Stimulated activated effector memory CD8-positive, alpha-beta T cell treated with anti-CD3 and anti-CD28 coated beads, Interleukin-12 subunit alpha, Interleukin-12 subunit beta, amount 100 ng/mL, for 72 hours (primary cell): ENCODE measurements around the gene SLC9A9.
"Not testable (repeated sequence)": the region's sequence is repeated elsewhere in the genome, so short reads cannot be mapped to it uniquely, and the experiment has no call there.

Source experiments
- ATAC-seq: fragments of 150-1000 bp; cut with Tn5 transposase; 2 replicates; pipeline ENCODE4 v1.10.0; 2021
- DNase-seq, 2 donors: peaks; one replicate each; pipeline ENCODE4 v3.0.0; 2021 to 2022; ENCODE audit warnings: low spot score in 2 of 2
- H3K27ac Mint-ChIP-seq: one replicate; pipeline ENCODE4 v1.8.0; 2022; ENCODE audit warnings: mild to moderate bottlenecking, mixed read lengths
- H3K36me3 Mint-ChIP-seq: one replicate; pipeline ENCODE4 v1.8.0; 2022; ENCODE audit warnings: mild to moderate bottlenecking, mixed read lengths
- H3K4me1 Mint-ChIP-seq: one replicate; pipeline ENCODE4 v1.8.0; 2022; ENCODE audit warnings: mixed read lengths
- H3K4me3 Mint-ChIP-seq: one replicate; pipeline ENCODE4 v1.8.0; 2022; ENCODE audit warnings: mild to moderate bottlenecking, mixed read lengths
- H3K9me3 Mint-ChIP-seq: one replicate; pipeline ENCODE4 v1.8.0; 2022; ENCODE audit warnings: mixed read lengths

Gene SLC9A9

DNA sequence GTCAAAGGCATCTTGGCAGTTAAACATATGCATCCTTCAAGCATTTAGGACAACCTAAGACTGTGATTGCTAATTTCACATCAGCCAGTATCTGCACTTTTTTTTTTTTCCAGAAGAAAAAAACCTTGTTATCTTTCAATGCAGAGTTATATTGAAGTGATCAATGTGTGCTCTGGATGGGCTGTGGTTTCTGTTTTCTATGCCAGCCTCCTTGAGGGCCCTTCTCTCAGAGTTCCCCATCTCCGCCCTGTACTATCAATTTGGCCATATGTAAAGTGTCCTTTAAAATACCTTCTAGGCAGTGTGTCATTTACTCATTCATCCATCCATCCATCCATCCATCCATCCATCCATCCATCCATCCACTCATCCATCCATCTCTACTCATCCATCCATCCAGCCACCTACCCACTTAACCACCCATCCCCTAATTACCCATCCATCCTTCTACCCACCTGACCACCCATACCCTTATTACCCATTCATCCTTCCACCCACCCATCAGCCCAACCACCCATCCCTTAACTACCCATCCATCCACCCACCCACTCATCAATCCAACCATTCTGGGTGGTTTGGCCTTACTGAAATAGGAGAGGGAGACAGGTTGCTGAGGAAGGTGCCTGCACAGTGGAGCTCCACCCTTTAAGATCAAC, 406.6 kb downstream of the SLC9A9 start:
- Mint-ChIP-seq H3K4me1 (peaks cover 19% of the 10 kb centered on the region), H3K9me3 (no peaks in the 10 kb centered on the region), H3K27ac (no peak overlapping the region), H3K36me3 (no peaks in the 10 kb centered on the region), H3K4me3 (no peak overlapping the region)
- no peak for ATAC-seq
- DNase-seq = no peak

DNA sequence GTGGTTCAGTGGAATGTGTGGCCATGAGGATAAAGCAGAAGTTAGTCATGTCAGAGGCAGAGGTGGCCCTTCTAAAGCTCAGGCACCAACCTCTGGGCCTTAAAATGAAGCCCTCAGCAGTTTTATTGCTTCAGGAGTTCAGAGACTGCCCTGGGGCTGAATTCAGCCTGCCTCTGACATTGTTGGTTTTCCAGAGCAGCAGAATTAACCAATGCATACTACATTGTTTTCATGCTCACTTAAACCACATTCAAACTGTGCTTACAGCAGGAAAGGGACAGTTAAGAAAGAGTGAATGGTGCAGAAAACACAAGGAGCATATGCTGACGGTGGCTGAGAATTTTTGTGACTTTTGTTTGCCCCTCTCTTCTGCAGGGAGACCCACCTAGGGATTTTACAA, 408.5 kb downstream of the SLC9A9 start:
- no peaks in the 10 kb centered on the region for H3K9me3 Mint-ChIP-seq
- H3K27ac Mint-ChIP-seq = no peak overlapping the region
- DNase-seq (no peak), ATAC-seq (no peak)
- peaks cover 16% of the 10 kb centered on the region for H3K4me1 Mint-ChIP-seq
- no peak overlapping the region for H3K4me3 Mint-ChIP-seq
- H3K36me3 Mint-ChIP-seq = no peaks in the 10 kb centered on the region

DNA sequence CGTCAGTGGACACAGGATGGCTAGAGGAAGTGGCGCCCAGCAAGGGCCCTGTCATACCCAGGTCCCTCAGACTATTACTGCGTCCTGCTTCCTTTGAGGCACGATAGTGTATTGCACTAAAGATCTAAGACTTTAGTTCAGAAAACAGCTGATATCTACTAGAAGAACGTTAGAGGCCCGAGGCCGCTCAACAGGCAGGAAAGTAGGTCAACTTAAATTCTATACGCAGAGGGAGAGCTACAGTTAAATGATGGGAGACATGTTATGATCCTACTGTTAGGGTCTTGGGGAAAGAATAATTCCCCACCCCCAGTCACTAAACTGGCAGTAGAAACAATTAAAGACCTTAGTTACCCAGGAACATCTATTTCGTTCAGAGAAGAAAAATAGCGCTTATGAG, 410.9 kb downstream of the SLC9A9 start:
- no peaks in the 10 kb centered on the region for H3K36me3 Mint-ChIP-seq

DNA sequence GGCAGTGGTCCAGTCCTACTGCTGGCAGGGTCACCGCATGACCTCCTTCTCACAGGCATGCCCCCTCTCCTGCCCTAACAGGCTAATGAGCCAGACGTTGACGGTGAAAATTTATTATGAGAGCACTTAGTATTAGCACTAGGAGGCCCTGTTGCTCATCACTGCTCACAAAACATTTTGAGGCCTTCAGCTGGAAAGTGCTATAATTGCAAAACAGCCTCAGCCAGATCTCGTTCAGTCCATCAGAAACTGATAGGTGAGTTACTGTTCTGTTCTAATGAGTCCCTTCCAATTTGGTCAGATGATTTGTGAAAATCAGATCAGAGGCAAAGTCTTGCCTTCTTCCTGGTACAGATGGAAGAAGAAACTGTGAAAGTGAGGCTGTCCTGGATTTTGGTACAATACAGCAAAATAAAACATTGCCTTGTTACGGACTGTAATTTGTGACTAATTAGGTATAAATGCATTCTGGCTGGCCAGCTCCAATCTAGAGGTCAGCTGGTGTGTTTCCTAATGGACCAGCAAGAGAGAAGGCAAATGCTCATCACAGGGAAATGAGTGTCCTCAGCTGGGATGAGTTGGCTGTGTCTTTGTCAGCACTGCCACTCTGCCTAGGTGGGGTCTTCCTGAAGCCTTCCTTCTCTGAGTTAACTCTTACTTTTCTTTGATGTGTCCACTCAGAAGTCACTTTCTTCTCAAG, 411.9 kb downstream of the SLC9A9 start:
- ATAC-seq = no peak
- no peak for DNase-seq
- Mint-ChIP-seq H3K36me3 (no peaks in the 10 kb centered on the region), H3K27ac (no peak overlapping the region), H3K4me3 (no peak overlapping the region), H3K9me3 (no peaks in the 10 kb centered on the region), H3K4me1 (no peaks in the 10 kb centered on the region)

More for the DNA sequence above, 410.9 kb downstream of the SLC9A9 start:
- no peak for DNase-seq
- H3K9me3 Mint-ChIP-seq = no peaks in the 10 kb centered on the region
- no peak overlapping the region for H3K4me3 Mint-ChIP-seq
- H3K27ac Mint-ChIP-seq = no peak overlapping the region
- no peaks in the 10 kb centered on the region for H3K4me1 Mint-ChIP-seq
- ATAC-seq = no peak

DNA sequence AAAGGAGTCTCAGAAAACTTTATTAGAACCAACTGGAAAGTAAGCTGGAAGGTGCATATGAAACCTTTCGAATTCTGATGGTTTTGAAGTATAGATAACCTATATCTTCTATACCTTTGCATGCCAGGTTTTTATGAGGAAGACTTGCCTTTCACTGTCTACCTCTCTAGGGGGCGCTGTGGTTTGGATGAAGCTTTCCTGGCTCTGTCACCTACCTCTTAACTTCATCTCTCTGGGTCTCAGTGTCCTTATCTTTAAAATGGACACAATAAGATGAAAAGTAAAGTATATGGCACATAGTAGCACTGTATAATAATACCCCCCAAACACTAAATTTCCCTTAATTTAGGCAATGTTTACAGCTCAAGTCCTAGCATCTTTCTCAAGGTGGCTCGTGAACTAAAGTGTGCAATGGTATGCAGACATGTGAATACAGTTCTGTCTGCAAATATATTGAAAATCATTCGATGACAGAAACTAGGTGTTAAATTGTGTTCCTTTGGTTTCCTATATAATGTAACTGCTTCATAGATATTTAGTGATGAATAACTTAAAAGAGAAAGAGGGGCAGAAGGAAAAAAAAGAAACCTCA, 414.4 kb downstream of the SLC9A9 start:
- Mint-ChIP-seq H3K4me1 (no peaks in the 10 kb centered on the region), H3K27ac (no peak overlapping the region), H3K9me3 (no peaks in the 10 kb centered on the region), H3K4me3 (no peak overlapping the region), H3K36me3 (no peaks in the 10 kb centered on the region)
- DNase-seq (peak in 1 of 2 donors; percentile 49), ATAC-seq (no peak)

DNA sequence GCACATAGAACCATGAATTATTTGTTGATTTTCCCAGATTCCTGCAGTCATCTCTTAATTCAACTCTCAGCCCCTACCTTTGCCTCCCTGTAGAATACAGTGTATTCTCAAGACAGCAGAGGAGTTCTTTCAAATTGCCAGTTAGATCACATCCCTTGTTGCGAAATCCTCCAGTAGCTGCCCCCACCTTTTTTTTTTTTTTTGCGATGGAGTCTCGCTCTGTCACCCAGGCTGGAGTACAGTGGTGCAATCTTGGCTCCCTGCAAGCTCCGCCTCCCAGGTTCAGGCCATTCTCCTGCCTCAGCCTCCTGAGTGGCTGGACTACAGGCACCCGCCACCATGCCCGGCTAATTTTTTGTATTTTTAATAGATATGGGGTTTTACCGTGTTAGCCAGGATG, 417.0 kb downstream of the SLC9A9 start:
- H3K36me3 Mint-ChIP-seq, H3K4me1 Mint-ChIP-seq, H3K27ac Mint-ChIP-seq, H3K9me3 Mint-ChIP-seq, H3K4me3 Mint-ChIP-seq, ATAC-seq: not testable (repeated sequence)
- DNase-seq = peak in 1 of 2 donors; percentile 33

DNA sequence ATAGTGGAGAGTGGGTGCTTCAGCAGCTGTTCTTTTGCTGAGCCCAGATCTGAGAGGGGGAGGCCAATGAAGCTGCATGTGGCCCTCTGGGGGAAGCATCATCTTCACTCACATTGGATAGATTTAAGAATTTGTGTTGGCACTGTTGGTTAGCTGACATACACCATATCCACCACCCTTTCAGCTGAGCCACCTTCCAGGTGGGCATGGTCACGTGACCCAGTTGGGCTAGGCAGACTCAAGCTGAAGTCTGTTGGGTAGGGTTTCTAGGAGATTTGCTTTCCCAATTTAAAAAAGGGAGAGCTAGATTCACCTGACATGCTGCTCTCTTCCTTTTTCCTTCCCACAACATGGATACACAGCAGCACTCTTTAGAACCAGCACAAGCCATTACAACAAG, 417.7 kb downstream of the SLC9A9 start:
- no peak overlapping the region for H3K4me3 Mint-ChIP-seq
- H3K36me3 Mint-ChIP-seq = no peaks in the 10 kb centered on the region
- DNase-seq (peak in 1 of 2 donors; percentile 40), ATAC-seq (no peak)
- H3K27ac Mint-ChIP-seq = no peak overlapping the region
- H3K4me1 Mint-ChIP-seq = no peaks in the 10 kb centered on the region
- H3K9me3 Mint-ChIP-seq = no peaks in the 10 kb centered on the region

DNA sequence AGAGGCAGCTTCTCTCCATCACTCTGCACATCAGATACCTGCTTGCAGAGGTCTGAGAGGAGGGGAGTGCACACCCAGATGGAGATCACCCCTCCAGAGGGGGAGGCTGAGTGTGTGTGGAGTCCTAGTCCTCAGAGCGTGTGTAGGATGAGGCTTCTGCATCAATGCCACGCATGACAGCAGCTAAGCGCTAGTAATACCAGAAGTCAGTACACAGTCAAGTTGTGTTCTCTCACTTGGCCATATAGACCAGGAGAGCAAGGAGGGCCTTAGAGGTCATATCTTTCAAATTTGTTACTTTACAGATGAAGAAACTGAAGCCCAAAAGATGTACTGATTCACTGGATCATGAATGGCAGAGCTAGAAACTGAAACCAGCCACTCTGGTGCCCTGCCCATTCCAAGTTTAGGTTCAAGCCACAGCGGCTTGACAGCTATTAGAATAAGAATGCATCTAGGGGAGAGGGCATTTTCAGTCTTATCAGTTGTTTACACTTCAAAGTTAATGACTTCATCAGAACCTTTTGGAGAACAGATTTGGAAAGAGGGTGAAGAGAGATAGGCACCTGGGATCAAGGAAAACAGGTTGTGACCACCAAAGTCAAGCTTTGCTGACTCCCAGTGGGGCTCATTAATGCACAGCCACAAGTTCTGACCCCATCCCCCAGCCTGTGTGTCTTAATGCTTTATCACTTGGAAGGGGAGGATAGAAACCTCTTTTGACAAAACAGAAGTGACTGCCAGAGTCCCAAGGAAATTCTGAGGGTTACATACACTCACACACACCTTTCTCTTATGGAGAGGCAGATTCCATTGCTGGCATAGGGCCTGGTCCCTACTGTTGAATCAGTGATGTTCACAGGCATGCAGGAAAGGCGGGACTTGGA, 418.4 kb downstream of the SLC9A9 start:
- peak; percentile 51 for ATAC-seq
- Mint-ChIP-seq H3K9me3 (no peaks in the 10 kb centered on the region), H3K4me1 (no peaks in the 10 kb centered on the region), H3K27ac (no peak overlapping the region), H3K4me3 (no peak overlapping the region), H3K36me3 (no peaks in the 10 kb centered on the region)
- DNase-seq = peak in 1 of 2 donors; percentile 33

DNA sequence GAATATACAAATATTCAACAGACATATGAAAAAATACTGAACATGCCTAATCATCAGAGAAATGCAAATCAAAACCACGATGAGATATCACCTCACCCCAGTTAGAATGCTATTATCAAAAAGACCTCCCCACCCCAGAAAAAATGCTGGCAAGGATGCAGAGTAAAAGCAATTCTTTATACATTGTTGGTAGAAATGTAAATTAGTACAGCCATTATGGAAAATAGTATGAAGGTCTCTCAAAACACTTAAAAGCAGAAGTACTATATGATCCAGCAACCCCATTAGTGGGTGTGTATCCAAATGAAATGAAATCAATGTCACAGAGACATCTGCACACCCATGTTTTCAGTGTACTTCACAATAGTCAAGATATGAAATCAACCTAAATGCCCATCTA, 420.0 kb downstream of the SLC9A9 start:
- Mint-ChIP-seq H3K27ac (no peak overlapping the region), H3K4me1 (no peaks in the 10 kb centered on the region), H3K4me3 (no peak overlapping the region), H3K36me3 (no peaks in the 10 kb centered on the region), H3K9me3 (no peaks in the 10 kb centered on the region)
- ATAC-seq (no peak), DNase-seq (no peak)

DNA sequence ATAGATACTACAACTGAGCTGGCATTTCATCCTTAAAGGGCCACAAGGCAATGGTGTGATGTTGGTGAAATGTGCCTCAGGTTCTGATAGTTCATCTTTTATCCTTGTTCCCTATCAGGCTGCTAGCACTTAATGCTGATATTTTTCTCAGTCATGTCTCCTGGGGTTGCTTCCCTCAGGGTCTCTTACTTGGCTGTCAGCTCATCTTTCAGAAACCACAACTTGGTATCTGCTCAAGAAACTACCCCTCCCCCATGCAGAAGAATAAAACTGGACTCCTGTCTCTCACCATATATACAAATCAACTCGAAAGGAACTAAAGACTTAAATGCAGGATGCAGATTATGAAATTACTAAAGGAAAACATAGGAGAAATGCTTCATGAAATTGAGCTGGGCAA, 420.6 kb downstream of the SLC9A9 start:
- Mint-ChIP-seq H3K27ac (no peak overlapping the region), H3K4me1 (no peaks in the 10 kb centered on the region), H3K4me3 (no peak overlapping the region), H3K36me3 (no peaks in the 10 kb centered on the region), H3K9me3 (peaks cover 2% of the 10 kb centered on the region)
- DNase-seq (no peak), ATAC-seq (no peak)

DNA sequence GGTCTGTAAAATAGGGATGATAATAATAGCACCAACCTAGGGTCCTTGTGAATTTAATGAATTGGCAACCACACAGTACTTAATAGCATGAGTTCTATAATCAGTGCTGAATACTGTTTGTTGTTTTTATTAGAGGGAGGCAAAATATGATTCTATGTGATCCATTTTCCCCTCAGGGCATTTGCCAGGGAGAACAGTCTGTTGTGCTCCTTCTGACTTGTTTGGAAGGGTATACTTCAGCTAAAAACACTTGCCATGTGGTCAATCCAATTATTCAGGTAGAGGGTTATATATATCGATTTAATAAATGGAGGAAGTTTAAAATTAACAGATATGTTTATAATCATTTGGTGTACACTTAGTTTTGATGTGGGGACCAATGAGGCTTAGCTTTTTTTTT, 423.4 kb downstream of the SLC9A9 start:
- no peak for ATAC-seq
- Mint-ChIP-seq H3K4me1 (no peaks in the 10 kb centered on the region), H3K9me3 (peaks cover 3% of the 10 kb centered on the region), H3K36me3 (no peaks in the 10 kb centered on the region), H3K4me3 (no peak overlapping the region), H3K27ac (no peak overlapping the region)
- no peak for DNase-seq

DNA sequence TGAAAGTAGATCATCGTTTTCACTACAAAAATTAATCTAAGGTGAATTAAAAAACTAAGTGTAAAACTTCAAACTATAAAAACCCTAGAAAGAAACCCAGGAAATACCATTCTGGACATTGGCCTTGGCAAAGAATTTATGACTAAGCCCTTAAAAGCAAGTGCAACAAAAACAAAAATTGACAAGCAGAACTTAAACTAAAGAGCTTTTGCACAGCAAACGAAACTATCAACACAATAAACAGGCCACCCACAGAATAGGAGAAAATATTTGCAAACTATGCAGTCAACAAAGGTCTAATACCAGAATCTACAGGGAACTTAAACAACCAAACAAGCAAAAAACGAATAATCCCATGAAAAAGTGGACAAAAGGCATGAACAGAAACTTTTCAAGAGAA, 426.7 kb downstream of the SLC9A9 start:
- Mint-ChIP-seq H3K4me1 (no peaks in the 10 kb centered on the region), H3K36me3 (no peaks in the 10 kb centered on the region), H3K9me3 (peaks cover 3% of the 10 kb centered on the region), H3K4me3 (no peak overlapping the region), H3K27ac (no peak overlapping the region)
- no peak for ATAC-seq
- DNase-seq = no peak

DNA sequence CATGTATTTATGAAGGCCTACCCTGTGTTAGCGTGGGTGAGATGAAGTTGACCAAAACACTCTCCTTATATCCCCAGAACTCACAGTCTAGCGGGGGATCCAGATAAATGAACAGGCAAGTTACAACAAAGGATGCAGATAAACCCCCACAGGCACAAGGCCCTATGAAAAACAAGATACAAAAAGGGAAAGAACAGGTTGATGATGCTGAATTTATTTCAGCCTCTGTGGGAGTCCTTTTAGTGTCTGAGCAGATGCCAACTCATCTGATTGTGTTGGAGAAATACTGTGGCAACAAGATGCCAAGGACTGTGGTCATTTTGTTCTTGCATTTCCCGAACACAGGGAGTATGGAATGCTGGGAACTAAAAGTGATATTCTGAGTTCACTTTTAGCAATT, 428.7 kb downstream of the SLC9A9 start:
- no peak for DNase-seq
- Mint-ChIP-seq H3K27ac (no peak overlapping the region), H3K4me1 (peaks cover 2% of the 10 kb centered on the region), H3K4me3 (no peak overlapping the region), H3K36me3 (no peaks in the 10 kb centered on the region), H3K9me3 (peaks cover 3% of the 10 kb centered on the region)
- ATAC-seq = no peak

DNA sequence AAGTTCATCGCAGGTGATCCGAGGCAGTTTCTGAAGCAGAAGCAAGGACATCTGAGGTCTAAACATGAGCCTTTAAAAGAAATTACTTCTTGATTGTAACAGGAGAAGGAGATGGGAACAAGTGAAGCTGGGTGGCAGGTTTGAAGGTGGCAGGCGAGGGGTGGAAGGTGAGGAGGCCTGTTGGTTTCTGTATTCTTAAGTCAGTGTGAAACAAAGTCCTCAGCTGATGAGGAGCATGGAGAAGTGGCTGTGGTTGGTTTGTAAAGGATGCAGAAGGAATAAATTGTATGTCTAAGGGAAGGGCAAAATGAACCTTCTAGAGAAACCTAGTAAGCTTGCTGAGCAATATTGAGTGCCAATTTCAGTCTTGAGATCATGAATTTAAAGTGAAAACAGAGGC, 429.9 kb downstream of the SLC9A9 start:
- H3K4me1 Mint-ChIP-seq = peaks cover 6% of the 10 kb centered on the region

DNA sequence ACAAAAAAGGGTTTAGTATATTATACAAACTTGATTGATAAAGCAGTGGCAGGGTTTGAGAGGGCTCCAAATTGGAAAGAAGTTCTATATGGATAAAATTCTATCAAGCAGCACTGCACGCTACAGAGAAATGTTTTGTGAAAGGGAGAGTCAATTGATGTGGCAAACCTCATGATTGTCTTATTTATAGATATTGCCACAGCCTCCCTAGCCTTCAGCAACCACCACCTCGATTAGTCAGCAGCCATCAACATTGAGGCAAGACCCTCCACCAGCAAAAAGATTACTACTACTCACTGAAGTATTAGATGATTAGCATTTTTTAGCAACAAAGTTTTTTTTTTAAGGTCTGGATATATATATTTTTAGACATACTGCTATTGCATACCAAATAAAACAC, 432.0 kb downstream of the SLC9A9 start:
- Mint-ChIP-seq H3K36me3 (no peaks in the 10 kb centered on the region), H3K27ac (peak overlapping the region; percentile 15), H3K4me3 (no peak overlapping the region), H3K4me1 (peaks cover 6% of the 10 kb centered on the region), H3K9me3 (no peaks in the 10 kb centered on the region)
- ATAC-seq = no peak
- DNase-seq = no peak

More for the DNA sequence above, 429.9 kb downstream of the SLC9A9 start:
- Mint-ChIP-seq H3K4me3 (no peak overlapping the region), H3K9me3 (peaks cover 3% of the 10 kb centered on the region), H3K27ac (no peak overlapping the region), H3K36me3 (no peaks in the 10 kb centered on the region)
- no peak for ATAC-seq
- DNase-seq = no peak
